H1 (cell line): ENCODE results near the gene STK40. TPM values are rescaled to one million over a fixed set of nuclear protein-coding genes. Genes with fewer than 3 reads are reported as not detected.

Experiments used
- CTCF ChIA-PET: fragments of 300-600 bp; sonication (Branson Sonifier 250); formaldehyde crosslinking; loops from one replicate; lab custom pipeline; 2021; ENCODE audit not compliant: partially characterized antibody; lab: Charles Lee
- POLR2A ChIA-PET: fragments of 300-600 bp; sonication (Branson Sonifier 250); formaldehyde crosslinking; loops from one replicate; lab custom pipeline; 2021; ENCODE audit warnings: inconsistent platforms; ENCODE audit not compliant: partially characterized antibody; lab: Charles Lee
- DNase-seq, 2 experiments: peaks; one replicate each; pipeline versions ENCODE4 v3.0.0 to v3.0.0-alpha.2; 2010 to 2022; ENCODE audit warnings: low spot score in 2 of 2, low read depth in 1 of 2, mixed read lengths in 1 of 2
- FAIRE-seq: peaks from 2 replicates; lab custom pipeline; 2011; peaks lifted over from hg19 to GRCh38; lab: Jason Lieb, UNC
- H2AFZ ChIP-seq: 2 replicates; pipeline ENCODE4 v1.8.1; 2012; ENCODE audit warnings: low read length, inconsistent platforms
- H2AK5ac ChIP-seq: 2 replicates; pipeline ENCODE4 v1.6.1; 2013; ENCODE audit warnings: low read depth, low read length
- H2BK120ac ChIP-seq: replicated peaks from 2 replicates; pipeline ENCODE3; 2013; ENCODE audit warnings: low read depth, low read length, inconsistent platforms
- H2BK12ac ChIP-seq: 2 replicates; pipeline ENCODE4 v1.6.1; 2013; ENCODE audit warnings: low read depth, low read length
- H2BK15ac ChIP-seq: 2 replicates; pipeline ENCODE4 v1.6.1; 2013; ENCODE audit warnings: low read length
- H2BK20ac ChIP-seq: 2 replicates; pipeline ENCODE4 v1.6.1; 2013; ENCODE audit warnings: low read length
- H2BK5ac ChIP-seq: 2 replicates; pipeline ENCODE4 v1.6.1; 2013; ENCODE audit warnings: low read depth, low read length
- H3K14ac ChIP-seq: 2 replicates; pipeline ENCODE4 v1.6.1; 2013; ENCODE audit warnings: inconsistent platforms; ENCODE audit not compliant: insufficient read length
- H3K18ac ChIP-seq: 2 replicates; pipeline ENCODE4 v1.6.1; 2013; ENCODE audit warnings: low read length; ENCODE audit errors: extremely low read depth
- H3K23ac ChIP-seq: 2 replicates; pipeline ENCODE4 v1.6.1; 2013; ENCODE audit warnings: inconsistent platforms; ENCODE audit not compliant: insufficient read length
- H3K23me2 ChIP-seq: 2 replicates; pipeline ENCODE4 v1.6.1; 2013; ENCODE audit warnings: low read depth, low read length
- H3K27ac ChIP-seq: 2 replicates; pipeline ENCODE4 v1.6.1; 2011; ENCODE audit warnings: low read depth, low read length, inconsistent platforms
- H3K27me3 ChIP-seq, 4 experiments: replicated peaks in 1 of 4; 1 replicate in 1 of 4; 2 replicates in 3 of 4; pipeline versions ENCODE4 v1.6.1 to v1.8.1; 2011 to 2013; ENCODE audit warnings: low read length in 3 of 4, mild to moderate bottlenecking in 3 of 4, inconsistent platforms in 2 of 4, mixed read lengths in 2 of 4, moderate library complexity in 1 of 4; ENCODE audit not compliant: control insufficient read depth in 3 of 4, insufficient read depth in 3 of 4; ENCODE audit errors: extremely low read depth in 1 of 4
- H3K36me3 ChIP-seq, 4 experiments: 2 replicates each; pipeline versions ENCODE4 v1.6.1 to v1.8.1; 2011 to 2013; ENCODE audit warnings: mild to moderate bottlenecking in 4 of 4, low read length in 3 of 4, moderate library complexity in 2 of 4, control low read depth in 1 of 4, inconsistent platforms in 1 of 4; ENCODE audit not compliant: insufficient read depth in 4 of 4, control insufficient read depth in 2 of 4
- H3K4ac ChIP-seq: replicated peaks from 2 replicates; pipeline ENCODE3; 2013; ENCODE audit warnings: low read length, low read depth, mixed read lengths, inconsistent platforms; ENCODE audit not compliant: insufficient read length
- H3K4me1 ChIP-seq, 4 experiments: replicated peaks in 1 of 4; 1 replicate in 1 of 4; 2 replicates in 3 of 4; pipeline versions ENCODE4 v1.6.1 to v1.8.1; 2011 to 2013; ENCODE audit warnings: low read length in 3 of 4, inconsistent platforms in 2 of 4, mixed read lengths in 1 of 4; ENCODE audit not compliant: insufficient read depth in 4 of 4, control insufficient read depth in 3 of 4
- H3K4me2 ChIP-seq, 2 experiments: 2 replicates each; pipeline versions ENCODE4 v1.6.1 to v1.8.1; 2011 to 2013; ENCODE audit warnings: low read depth in 2 of 2, low read length in 2 of 2, control low read depth in 1 of 2, inconsistent platforms in 1 of 2, mild to moderate bottlenecking in 1 of 2; ENCODE audit not compliant: insufficient read depth in 1 of 2
- H3K4me3 ChIP-seq, 4 experiments: fragments of 200-600, 300-600 bp in 1 of 4; sonication (generic), shearing (Covaris generic), sonication (Bioruptor Twin) in 1 of 4; 2 replicates each; pipeline versions ENCODE4 v1.5.1 to v1.8.1; 2011 to 2016; ENCODE audit warnings: low read length in 4 of 4, low read depth in 3 of 4, control low read depth in 2 of 4, inconsistent platforms in 2 of 4, mild to moderate bottlenecking in 2 of 4, mixed read lengths in 1 of 4, moderate library complexity in 1 of 4; ENCODE audit not compliant: insufficient read depth in 2 of 4; ENCODE audit errors: extremely low read depth in 1 of 4
- H3K56ac ChIP-seq: replicated peaks from 2 replicates; pipeline ENCODE3; 2013; ENCODE audit warnings: low read depth, mild to moderate bottlenecking, mixed read lengths, low read length, inconsistent platforms; ENCODE audit not compliant: insufficient read length
- H3K79me1 ChIP-seq: 2 replicates; pipeline ENCODE4 v1.6.1; 2013; ENCODE audit warnings: low read depth, low read length, control low read depth
- H3K79me2 ChIP-seq, 2 experiments: 2 replicates each; pipeline versions ENCODE4 v1.6.1 to v1.8.1; 2012 to 2013; ENCODE audit warnings: low read length in 2 of 2, mild to moderate bottlenecking in 2 of 2, inconsistent platforms in 1 of 2; ENCODE audit not compliant: insufficient read depth in 2 of 2, control insufficient read depth in 1 of 2
- H3K9ac ChIP-seq, 4 experiments: replicated peaks in 1 of 4; 1 replicate in 1 of 4; 2 replicates in 3 of 4; pipeline versions ENCODE4 v1.6.1 to v1.8.1; 2011 to 2013; ENCODE audit warnings: low read depth in 3 of 4, low read length in 3 of 4, control low read depth in 2 of 4, mild to moderate bottlenecking in 2 of 4, moderate library complexity in 2 of 4, inconsistent platforms in 1 of 4; ENCODE audit errors: extremely low read depth in 1 of 4
- H3K9me3 ChIP-seq, 2 experiments: 2 replicates each; pipeline versions ENCODE4 v1.6.1 to v1.8.1; 2012 to 2013; ENCODE audit warnings: mild to moderate bottlenecking in 2 of 2, moderate library complexity in 2 of 2, control low read depth in 1 of 2, inconsistent platforms in 1 of 2, low read depth in 1 of 2, low read length in 1 of 2, mixed read lengths in 1 of 2; ENCODE audit not compliant: insufficient read depth in 2 of 2
- H4K20me1 ChIP-seq, 2 experiments: replicated peaks in 1 of 2; 2 replicates each; pipeline versions ENCODE3 to v1.8.1; 2011 to 2013; ENCODE audit warnings: inconsistent platforms in 2 of 2, low read length in 2 of 2, mild to moderate bottlenecking in 1 of 2; ENCODE audit not compliant: insufficient read depth in 2 of 2, control insufficient read depth in 1 of 2
- H4K5ac ChIP-seq: 2 replicates; pipeline ENCODE4 v1.6.1; 2013; ENCODE audit warnings: low read length, low read depth, mixed read lengths, inconsistent platforms; ENCODE audit not compliant: insufficient read length
- H4K8ac ChIP-seq: 2 replicates; pipeline ENCODE4 v1.8.0; 2013; ENCODE audit warnings: mild to moderate bottlenecking, moderate library complexity, low read length, inconsistent platforms; ENCODE audit not compliant: insufficient read depth; ENCODE audit errors: extremely low read depth
- H4K91ac ChIP-seq: replicated peaks from 2 replicates; pipeline ENCODE3; 2013; ENCODE audit warnings: low read length, mixed read lengths, inconsistent platforms; ENCODE audit not compliant: insufficient read length
- BCL11A ChIP-seq, 2 experiments: IDR thresholded peaks; one replicate each; pipeline ENCODE4 v1.6.1; 2011; ENCODE audit warnings: low read depth in 2 of 2, low read length in 2 of 2, mild to moderate bottlenecking in 2 of 2
- CTCF ChIP-seq, 3 experiments: IDR thresholded peaks; 1 replicate in 2 of 3; 2 replicates in 1 of 3; pipeline versions ENCODE4 v1.5.1 to v1.6.1; 2011; ENCODE audit warnings: low read length in 3 of 3, mild to moderate bottlenecking in 3 of 3, inconsistent platforms in 2 of 3, low read depth in 1 of 3, moderate library complexity in 1 of 3; ENCODE audit not compliant: insufficient read depth in 1 of 3; ENCODE audit errors: control extremely low read depth in 1 of 3
- GABPA ChIP-seq: IDR thresholded peaks from 2 replicates; pipeline ENCODE4 v1.6.1; 2011; ENCODE audit warnings: mild to moderate bottlenecking, low read length, moderate library complexity, borderline replicate concordance; ENCODE audit not compliant: insufficient read depth
- RAD21 ChIP-seq, 2 experiments: IDR thresholded peaks in 1 of 2; conservative IDR thresholded peaks in 1 of 2; 2 replicates each; pipeline ENCODE4 v1.6.1; 2011; ENCODE audit warnings: low read depth in 2 of 2, low read length in 2 of 2, improper control_type of control experiment in 1 of 2, inconsistent platforms in 1 of 2, mild to moderate bottlenecking in 1 of 2, moderate library complexity in 1 of 2
- WGBS, 2 experiments: shearing (Covaris generic) in 1 of 2; methylation state at CpG; one replicate each; pipeline versions ENCODE4 v1.1.6 to v1.1.7; 2013 to 2015; ENCODE audit warnings: low lambda C conversion rate in 2 of 2, mixed read lengths in 2 of 2, inconsistent platforms in 1 of 2, low coverage in 1 of 2, missing lambda C conversion rate in 1 of 2; ENCODE audit not compliant: insufficient replicate concordance in 2 of 2, insufficient coverage in 1 of 2, insufficient read length in 1 of 2; ENCODE audit errors: extremely low coverage in 1 of 2, missing lambda C conversion rate in 1 of 2; 5-methylcytosine and 5-hydroxymethylcytosine counted together
- polyA plus RNA-seq, 7 experiments: library from polyadenylated mRNA; depleted of rRNA in 3 of 7; stranded (reverse) in 5 of 7; unstranded in 2 of 7; fragments of >200 nt in 5 of 7; fragments of 200-250 nt in 2 of 7; gene quantifications; 1 replicate in 5 of 7; 2 replicates in 1 of 7; 4 replicates in 1 of 7; pipeline versions ENCODE4 v1.2.1 to v1.2.3, GENCODE V29; 2011 to 2013; ENCODE audit warnings: missing spikeins in 2 of 7, mixed read lengths in 2 of 7
- total RNA-seq: library from RNA; stranded (reverse); fragmentation: NEBNext Ultra II Directional; extraction: Animal tissue kit (Norgen Biotek cat#: 25700); gene quantifications from 2 replicates; pipeline ENCODE4 v1.2.1, GENCODE V29; 2021

Gene STK40
- total and polyA plus RNA-seq, 2 of the 8 experiments (the other 6 are each of a cell fraction or from before 2014, with no cell fraction given), result 13.6 to 28.6 TPM

DNA sequence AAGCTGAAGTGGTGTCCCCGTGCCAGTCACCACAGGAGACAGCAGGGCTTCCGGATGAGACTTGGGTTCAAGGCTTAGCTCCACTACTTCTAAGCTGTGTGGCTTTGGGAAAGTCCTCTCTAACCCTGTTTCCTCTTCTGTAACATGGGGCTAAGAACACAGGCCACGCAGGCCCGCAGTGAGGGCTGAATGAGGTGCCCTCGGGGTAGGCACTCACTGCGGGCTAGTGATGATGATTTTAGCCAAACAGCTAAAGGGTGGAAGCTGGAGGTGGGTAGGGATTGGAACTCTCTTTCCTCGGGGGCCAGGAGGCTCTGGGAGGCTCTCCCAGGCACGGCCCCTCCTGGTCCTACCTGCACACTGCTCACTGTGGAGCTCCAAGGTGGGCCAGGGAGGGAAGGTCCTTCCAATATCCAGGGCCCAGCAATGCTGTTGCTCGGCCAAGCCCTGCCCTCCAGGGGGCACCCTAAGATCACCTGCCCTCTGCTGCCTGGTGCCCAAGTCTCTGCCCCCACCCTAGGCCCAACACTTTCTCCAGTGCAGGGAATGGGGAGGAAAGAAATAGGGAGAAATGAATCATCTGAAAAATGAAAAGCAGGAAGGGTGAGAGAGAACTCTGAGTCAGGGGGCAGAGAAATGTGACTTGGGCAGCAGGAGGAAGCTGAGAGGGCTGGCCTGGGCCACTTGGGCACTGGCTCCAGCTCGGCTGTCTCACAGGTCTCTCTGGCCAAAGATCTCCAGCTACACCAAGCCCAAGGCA, 43.1 kb downstream of the STK40 start:
- no peaks in the 10 kb centered on the region; a peak in 1 of 7 replicates for H3K4me1 ChIP-seq
- no peak overlapping the region for H3K18ac ChIP-seq
- no peak overlapping the region for H2BK5ac ChIP-seq
- H4K5ac ChIP-seq, result no peak overlapping the region
- H2AFZ ChIP-seq, result no peak overlapping the region
- H3K4ac ChIP-seq, result no peak overlapping the region
- H4K8ac ChIP-seq, result no peak overlapping the region
- CTCF ChIA-PET, result interaction anchor here (0.6 to 10.0 kb wide), 41 partner anchors 9 to 255 kb away, joined by 3 to 150 read pairs (median 4); partner anchors contain the start of genes EVA1B, SH3D21 and THRAP3
- no peak overlapping the region for H2AK5ac ChIP-seq
- H3K79me2 ChIP-seq, result no peaks in the 10 kb centered on the region
- TF ChIP-seq BCL11A (IDR thresholded peaks at IDR 0.05; ENCODE audit: low read depth in 2 of 2, low read length in 2 of 2) (no peak), CTCF (IDR thresholded peaks at IDR 0.05; ENCODE audit: control extremely low read depth in 1 of 3, insufficient read depth in 1 of 3, low read depth in 1 of 3, low read length in 3 of 3) (peak; percentile 80 to 94 (median 85)), GABPA (no peak), RAD21 (IDR thresholded peaks at IDR 0.05 in 1 of 2, conservative IDR thresholded peaks at IDR 0.05 in 1 of 2; ENCODE audit: low read depth in 2 of 2, low read length in 2 of 2) (peak; percentile 86 to 90)
- TF ChIP-seq, all 59 proteins: peak for 2
- H3K27ac ChIP-seq, result no peak overlapping the region
- peaks cover 3 to 4% of the 10 kb centered on the region in 2 experiments for H4K20me1 ChIP-seq
- WGBS, 2 experiments, result 88% methylated on average over 10 of the region's 10 CpGs; no CpG with 5 or more reads in 1 of the 2 experiments
- no peak overlapping the region for H3K9ac ChIP-seq
- H3K36me3 ChIP-seq, result peaks cover 0 to 17% (median 4%) of the 10 kb centered on the region in 4 experiments; a peak in 5 of 8 replicates
- no peak overlapping the region for H4K91ac ChIP-seq
- no peak overlapping the region for H2BK20ac ChIP-seq
- no peak overlapping the region for H2BK120ac ChIP-seq
- H2BK12ac ChIP-seq, result no peak overlapping the region
- H3K9me3 ChIP-seq, result no peaks in the 10 kb centered on the region
- no peak overlapping the region for H2BK15ac ChIP-seq
- H3K4me3 ChIP-seq, result no peak overlapping the region
- H3K79me1 ChIP-seq, result no peaks in the 10 kb centered on the region
- no peaks in the 10 kb centered on the region for H3K23me2 ChIP-seq
- FAIRE-seq (no peak), DNase-seq (peak in 1 of 2 experiments; percentile 79)
- no peak overlapping the region for H3K23ac ChIP-seq
- H3K4me2 ChIP-seq, result no peak overlapping the region
- no peak overlapping the region for H3K14ac ChIP-seq
- H3K56ac ChIP-seq, result no peak overlapping the region
- no peaks in the 10 kb centered on the region; a peak in 1 of 7 replicates for H3K27me3 ChIP-seq
- POLR2A ChIA-PET, result interaction anchor here (0.7 to 4.9 kb wide), 9 partner anchors 10 to 56 kb away, joined by 3 to 37 read pairs (median 4); partner anchors contain the start of genes EVA1B, LSM10 and SH3D21
